HG03039 (cell line): ENCODE measurements around the gene FAM83C.
"Not testable (repeated sequence)": the region's sequence is repeated elsewhere in the genome, so short reads cannot be mapped to it uniquely, and the experiment has no call there.

Source experiments
- ATAC-seq: cut with Tn5 transposase; IDR thresholded peaks from one replicate; pipeline ENCODE4 v1.9.1; 2021; ENCODE audit warnings: mild to moderate bottlenecking, moderate library complexity; ENCODE audit not compliant: unreplicated experiment

Gene FAM83C

DNA sequence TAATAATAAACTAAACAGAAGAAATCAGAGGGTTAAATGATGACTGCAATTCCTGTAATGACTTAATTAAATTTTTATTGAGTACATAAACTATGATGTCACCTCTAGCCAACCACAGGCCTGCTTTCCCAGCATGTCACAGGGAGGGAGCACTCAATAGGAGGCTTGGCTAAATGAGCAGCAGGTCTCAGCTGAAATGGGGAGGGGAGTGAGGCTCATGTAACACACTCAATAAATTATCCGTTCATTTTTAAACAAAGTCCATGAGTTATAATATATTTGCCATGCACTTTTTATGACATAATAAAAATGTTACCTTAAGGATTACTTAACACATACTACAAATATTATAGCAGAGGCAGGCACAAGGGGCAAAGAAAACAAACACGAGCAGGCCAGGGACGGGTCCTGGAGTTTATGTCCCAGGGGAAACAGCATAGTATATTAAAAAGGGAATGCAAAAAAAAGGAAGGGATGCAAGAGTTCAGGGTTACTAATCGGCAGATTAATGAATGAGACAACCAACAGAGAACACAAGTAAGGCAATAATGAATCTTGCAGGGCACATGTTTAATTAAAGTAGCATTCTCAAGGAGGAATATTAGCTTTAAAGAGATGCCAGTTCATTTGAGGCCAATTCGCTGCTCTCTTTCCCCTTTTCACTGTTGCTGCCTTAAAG, 27.1 kb upstream of the FAM83C start:
- ATAC-seq, result no peak

DNA sequence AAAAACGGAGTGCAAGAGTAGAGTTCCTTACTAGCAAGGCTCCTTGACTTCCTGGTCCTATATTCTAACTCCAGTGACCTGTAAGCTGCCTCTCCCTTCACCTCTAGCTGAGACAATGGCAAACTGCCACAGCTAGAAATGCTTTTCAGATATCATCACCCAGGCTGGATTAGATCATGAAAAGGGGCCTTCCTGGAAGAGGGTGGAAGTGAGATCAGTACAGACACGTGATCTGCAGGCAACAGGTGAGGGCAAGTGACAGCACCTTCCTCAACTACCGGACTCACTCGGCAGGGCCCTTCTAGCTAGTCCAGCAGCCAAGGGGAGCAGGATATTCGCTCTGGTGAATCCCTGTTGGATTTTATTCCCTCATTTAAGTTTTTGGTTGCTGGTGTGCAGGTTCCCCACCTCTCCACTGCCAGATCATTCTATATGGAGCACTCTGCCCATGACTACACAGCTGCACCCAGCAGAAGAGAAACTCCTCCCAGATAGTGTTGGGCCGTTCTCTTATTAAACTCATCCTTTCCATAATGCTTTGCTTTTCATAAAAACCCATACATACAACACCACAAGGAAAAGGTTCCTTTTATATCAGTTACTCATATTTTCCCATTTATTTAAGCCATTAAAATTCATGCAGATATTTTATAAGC, 26.4 kb upstream of the FAM83C start:
- ATAC-seq, result no peak

DNA sequence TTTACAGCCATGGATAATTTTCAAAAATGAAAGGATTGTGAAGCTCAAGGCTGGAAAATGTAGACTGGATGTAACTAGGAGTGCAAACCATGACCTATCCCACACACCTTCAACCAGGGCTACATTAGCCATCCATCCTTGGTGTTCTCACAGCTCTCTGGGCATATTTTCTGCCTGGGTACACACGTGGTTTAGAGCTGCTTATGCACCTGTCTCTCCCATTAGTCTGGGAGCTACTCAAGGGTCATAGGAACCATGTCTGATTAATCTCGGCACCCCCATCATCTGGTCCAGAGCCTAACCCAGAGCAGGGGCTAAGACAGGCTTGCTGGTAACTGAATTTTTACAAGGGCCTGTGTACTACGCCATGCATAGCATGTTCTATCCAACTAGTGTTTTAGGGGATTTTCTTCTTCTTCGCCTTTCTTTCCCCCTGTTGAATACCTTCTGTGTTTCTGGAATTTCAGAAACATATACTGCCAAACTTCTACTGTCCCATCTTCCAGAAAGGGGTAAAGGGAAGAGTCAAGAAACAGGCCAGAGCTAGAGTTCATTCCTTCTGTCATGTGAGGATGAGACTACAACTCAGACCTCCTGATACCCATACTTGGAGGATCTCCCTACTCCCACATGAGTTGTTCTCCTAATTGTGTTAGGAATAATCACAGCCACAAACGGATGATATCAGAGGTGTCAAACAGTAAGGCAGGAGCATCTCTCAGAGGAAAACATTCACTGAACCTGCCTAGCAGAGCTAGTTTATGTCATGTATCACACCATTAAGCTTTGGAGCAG, 25.4 kb upstream of the FAM83C start:
- ATAC-seq, result no peak

DNA sequence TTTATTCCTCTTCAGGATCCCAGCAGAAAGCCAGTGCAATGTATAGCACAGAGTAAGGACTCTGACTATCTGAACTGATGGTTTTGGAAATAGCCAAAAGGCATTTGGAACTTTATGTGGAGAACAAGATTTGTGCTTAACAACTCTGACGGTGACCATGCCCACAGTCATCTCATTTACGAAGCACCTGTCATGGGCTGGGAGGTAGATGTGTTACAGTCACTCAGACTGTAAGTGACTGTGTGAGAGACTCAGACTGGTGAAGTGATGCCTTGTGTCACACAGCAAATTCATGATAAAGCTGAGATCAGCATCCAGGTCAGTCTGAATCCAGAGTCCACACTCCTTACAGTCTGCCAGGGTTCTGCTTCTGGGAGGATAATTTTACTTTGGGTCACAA, 23.9 kb upstream of the FAM83C start:
- no peak for ATAC-seq

DNA sequence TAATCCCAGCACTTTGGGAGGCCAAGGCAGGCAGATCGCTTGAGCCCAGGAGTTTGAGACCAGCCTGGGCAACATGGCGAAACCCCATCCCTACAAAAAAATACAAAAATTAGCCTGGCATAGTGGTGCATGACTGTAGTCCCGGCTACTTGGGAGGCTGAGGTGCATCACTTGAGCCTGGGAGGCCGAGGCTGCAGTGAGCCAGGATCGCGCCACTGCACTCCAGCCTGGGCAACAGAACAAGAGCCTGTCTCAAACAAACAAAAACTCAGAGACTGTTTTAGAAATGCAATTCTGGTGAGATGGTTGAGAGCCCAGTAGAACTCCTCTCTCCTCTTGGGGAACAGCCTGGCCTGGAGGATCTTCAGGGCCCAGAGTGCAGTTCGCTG, 23.4 kb upstream of the FAM83C start:
- ATAC-seq, result not testable (repeated sequence)

DNA sequence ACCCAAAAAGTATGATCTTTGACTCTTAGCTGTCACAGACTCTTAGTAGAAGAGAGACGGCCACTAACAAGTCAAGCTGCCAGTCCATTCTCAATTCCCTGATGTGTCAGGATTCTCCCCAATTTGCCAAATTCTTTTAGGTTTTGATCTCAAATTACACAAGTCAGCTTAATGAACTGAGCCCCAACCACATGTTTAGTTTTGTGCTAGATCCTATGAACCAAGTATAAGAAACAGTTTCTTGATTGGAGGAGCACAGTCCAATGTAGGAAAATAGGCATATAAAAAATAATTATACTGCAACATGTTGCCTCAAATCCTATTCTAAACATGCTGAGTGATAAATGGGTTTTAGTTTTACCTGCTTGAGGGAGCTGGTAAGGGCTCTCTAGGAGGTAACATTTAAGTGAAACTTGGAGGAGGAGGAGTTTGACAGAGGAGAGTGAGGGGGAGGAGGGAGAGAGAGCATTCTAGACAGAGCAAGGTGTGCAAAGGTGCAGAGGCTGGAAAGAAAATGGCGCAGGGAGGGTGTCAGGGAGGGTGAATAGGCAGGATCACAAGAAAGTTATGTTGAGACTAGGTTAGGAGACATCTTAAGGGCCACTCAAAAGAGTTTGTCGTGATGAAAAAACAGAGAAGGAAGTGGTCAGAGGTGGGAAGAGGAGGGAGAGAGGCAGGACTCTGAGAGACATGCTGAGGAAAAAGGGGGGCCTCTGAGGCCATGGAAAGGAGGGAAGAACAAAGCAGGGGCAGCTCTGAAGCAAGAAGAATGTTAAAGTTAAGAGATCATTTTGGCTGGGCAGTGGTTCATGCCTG, 22.8 kb upstream of the FAM83C start:
- ATAC-seq, result no peak

DNA sequence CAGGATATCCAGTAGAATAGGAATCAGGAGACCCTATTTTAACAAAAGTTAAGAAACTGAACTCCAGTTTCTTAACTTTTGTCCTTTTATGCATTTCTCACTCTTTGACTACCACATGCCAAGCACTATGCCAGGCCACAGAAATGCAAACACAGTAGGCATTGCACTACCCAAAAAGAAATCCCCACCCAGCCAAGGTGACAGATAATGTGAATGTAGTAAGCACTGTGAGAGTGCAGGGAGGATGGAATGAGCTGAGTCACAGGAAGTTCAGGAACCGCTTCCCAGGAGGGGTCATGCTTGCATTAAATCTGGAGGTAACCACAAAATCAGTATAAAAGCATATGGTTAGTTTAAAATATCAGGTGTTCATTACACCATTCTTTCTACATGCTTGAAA, 20.1 kb upstream of the FAM83C start:
- ATAC-seq, result no peak

DNA sequence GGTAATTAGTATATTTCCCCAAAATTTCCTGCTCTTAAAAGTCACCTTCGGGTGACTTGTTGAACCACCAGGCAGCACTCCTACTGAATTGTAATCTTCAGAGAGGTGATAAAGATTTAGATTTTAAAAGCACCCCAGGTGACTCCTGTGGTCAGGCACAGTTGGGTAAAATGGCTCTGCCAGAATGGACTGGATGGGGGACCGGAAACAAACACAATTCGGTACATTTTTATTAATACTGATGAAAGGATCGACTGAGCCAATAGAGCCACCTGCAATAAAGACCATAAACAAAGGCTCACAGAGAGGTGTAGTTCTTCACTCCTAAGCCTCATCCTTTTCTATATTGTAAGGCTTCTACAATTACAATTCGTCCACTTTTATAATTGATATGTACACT, 19.6 kb upstream of the FAM83C start:
- ATAC-seq, result no peak

DNA sequence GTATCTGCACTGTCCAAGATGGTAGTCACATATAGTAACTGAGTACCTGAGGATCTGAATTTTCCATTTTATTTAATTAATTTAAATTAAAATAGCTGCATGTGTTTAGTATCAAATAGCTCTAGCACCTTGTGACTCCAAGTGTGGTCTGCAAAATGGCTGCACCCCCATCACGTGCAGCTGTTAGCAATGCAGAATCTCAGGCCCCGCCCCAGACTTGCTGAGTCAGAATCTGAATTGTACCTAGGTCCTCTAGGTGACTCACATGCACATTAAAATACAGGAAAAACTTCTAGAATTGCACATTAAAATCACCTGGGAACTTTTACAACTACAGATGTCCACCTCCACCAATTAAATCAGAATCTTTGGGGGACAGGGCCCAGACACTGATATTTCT, 19.2 kb upstream of the FAM83C start:
- no peak for ATAC-seq

DNA sequence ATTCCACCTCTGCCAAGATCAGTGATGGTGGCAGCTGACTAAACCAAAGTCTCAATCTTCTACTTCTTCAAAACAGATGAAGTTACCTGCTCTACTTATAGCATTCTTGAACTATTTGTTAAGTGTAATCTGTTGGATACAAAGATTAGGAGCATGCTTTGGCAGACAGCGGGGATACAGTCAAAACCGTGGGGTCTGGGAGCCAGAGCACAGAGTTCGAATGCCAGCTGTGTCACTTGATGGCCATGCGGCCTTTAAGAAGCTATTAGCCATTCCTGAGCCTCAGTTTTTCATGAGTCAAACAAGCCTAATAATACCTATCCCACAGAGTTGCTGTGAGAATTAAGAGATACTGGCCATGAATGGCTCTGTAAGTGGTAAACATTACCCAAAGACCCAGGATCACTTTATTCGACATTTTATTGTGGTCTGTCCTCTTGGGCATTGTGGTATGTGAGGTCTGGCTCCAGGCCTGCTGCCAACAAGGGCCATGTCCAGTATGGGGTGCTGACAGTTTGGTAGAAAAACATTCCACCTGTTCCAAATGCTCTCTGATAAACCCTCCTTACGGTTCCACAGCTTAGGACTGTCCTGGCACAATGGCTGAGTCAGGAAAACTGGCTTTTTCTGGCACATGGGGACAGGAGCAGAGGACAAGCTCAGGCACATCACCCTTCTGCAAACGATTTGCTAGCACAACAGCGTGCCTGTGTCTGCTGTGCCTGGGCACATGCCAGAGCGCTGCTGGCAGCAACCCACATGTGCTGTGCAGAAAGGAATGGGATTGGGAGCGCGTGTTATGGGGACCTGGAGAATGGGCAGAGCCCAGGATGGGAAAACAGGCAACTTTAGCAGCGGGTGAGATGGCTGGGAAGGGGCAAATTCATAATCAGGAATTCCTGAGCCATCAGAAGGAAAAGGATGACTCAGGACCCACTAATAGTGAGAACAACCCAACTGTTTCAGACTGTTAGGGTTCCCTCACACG, 15.7 kb upstream of the FAM83C start:
- no peak for ATAC-seq

DNA sequence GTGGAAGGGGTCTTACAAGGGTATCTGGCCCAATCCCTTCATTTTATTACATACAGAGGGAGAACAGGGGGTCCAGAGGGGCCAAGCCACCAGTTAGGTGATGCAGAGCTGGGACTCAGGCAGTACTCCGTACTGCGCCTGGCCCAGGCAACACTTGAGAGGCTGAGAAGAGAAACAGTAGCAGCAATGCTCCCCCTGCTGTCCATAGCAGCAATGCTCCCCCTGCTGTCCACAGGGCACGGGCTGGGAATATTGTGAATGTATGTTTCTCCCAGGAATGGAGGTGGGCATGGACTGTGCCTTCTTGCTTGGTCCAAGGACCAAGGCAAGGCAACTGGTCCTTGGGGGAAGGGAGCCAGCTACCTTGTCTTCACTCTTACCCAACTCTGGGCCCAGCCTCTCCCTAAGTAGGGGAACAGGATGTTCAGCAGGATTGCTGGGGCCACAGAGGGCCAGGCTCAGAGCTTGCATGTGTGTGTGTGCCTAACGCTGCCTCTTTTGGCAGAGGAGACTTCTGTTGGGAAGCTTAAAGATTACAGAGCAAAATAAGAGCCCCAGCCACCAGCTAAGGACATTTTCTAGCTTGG, 14.8 kb upstream of the FAM83C start:
- ATAC-seq, result no peak

DNA sequence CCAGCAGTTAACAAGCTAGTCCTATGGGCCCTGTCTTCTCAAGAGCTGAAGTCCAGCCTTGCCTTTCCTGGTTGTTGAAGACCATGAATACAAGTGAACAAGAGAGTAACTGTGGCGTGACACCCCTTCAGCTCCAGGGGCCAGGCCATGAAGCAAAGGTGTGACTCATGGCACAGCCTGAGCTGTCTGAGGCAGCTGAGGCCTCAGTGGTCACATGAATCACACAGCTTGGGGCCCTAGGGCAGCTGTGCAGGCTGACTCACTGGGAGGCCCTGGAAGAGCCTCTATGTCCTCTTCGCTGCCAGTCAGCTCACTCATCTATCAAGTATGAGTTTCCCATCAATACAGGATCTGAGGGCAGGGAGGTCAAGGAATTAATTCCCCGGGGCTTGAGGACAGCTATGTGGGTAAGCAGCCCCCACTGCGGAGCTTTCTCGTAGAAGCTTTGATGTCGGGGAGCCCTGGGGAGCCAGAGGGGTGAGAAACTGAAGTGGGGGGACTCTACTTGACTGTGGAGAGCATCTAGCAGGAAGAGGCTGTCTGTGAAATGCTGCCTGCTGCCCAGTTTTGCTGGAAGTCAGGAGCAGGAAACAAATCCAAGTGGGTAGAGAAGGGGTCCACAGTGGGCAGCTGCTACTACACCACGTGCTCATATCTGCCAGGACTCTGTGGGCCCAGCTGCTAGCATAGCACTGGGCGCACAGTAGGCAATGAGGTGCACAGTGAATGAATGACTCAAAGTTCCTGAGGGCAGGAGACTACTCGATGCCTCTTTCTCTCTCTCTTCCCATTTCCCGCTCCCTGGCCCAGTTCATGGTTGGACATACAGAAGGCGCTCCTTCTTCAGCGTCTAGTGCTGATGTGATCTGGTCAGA, 13.7 kb upstream of the FAM83C start:
- no peak for ATAC-seq

DNA sequence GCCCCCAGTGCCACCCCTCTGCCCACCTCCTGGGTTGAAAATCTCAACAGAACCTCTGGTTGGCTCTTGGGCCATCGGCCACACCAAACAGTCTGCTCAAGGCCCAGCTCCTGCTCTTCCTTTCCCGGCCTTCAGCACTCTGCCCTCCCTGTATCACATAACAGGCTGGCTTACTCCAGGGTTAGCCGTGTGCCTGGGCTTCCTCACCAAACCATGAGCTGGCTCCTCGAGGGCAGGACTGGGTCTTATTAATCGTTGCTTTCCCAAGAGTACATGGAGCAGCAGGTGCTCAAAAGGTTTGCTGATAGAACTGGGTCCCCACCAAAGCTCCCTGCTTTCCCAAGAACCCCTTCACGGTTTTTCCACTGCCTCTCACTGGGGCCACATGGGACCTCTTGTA, 12.7 kb upstream of the FAM83C start:
- no peak for ATAC-seq

DNA sequence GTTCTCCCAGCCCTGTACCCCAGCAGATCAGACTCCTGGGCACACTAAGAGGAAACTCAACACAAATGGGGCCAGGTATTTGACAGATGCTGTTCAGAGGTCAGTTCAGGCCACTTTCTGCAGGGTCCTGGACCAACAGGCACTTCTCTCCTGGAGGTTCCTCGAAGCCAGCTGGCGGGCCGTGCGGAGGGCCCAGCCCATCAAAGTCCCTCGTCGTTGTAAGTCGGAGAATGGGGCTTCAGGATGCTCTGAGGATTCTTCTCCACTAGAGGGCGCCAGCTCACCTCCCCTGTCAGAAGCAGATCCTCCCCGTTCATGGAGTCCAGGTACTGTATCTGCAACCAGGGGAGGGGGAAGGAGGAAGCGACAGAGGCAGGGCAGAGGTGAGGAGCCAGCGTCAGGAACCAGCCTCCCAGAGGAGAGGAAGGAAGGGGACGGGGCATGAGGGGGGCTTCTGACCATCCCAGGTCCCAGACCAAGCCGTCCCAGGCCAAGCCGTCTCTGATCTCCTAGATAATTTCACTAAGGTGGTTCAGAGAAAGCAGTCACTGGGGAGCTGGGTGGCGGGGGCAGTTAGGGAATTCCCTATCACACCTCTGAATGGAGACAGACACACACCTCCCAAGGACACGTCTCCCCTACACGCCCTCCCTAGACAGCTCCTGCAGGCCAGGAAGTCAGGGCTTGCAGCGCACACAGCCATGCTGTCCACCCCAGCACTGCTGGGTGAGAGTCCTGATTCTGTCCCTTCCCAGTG, 11.7 kb upstream of the FAM83C start:
- no peak for ATAC-seq

DNA sequence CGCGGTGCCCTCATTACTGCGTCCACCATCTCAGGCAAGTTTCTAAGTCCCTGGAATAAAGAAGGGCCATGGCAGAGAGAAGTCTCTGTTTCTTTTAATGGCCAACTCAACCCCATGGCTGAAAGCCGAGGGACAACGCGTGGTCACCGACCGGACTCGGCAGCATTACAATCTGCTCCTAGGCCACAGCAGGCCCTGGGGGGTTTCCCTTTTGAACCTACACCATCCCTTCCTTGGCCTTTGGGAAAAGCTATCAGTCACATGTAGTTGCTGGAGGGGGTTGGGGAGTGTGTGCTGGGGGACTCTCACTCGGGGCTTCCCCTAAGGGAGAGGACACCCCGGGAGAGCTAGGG, 11.1 kb upstream of the FAM83C start:
- no peak for ATAC-seq

DNA sequence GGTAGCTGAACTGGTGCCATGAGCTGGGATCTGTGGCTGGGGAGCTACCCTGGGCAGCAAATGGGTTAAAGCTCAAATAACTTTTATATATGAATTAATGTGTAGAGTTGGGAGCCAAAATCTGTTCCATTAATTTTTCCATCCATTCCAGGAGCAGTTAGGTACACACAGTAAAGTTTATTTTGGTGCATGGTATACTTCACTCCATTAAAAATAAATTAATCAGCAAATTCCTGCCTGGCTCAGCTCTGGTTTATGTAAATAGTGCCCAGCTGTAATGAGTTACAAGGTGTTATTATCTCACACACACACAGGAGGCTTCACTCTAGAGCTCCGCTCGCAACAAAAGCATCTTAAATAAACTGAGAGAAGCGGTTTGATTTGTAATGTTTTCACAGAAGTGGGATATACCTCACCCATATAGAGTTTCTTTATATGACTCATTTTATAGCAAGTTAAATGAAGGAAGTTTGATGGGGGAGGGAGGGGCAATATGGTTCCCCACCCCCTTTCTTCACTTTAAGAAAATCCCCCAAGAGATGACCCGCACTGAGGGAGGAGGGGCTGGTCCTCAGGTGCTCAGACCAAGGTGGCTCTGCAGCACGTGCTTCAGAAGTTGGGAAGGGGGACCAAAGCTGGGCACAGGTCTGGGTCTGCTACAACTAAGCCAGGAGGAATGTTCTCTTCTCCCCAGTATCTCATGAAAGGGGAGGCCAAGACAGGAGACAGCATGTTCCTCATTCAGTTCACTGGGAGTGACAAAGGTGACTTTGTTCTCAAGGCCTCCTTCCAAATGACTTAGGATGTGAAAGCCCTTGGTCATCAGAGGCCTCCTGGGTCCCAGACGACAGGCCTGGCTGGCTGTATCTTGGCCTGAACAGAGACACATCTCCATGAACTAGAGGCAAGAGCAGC, 10.5 kb upstream of the FAM83C start:
- ATAC-seq, result no peak

DNA sequence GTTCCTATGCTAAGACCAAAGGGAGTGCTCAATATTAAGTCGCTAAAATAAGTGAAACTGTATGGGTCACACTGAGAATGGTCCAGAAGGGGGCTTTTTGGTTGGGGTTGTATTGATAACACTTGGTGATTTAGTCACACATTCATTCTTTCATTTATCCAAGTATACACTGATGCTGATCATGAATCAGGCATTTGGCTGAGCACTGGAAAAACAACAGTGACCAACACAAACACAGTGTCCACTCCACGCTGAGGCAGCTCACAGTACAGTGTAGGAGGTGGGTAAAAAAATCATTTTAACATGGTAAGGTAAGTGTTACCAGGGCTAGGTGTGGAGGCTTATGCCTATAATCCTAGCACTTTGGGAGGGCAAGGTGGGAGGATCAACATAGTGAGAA, 9.2 kb upstream of the FAM83C start:
- ATAC-seq, result no peak
